PC-9 (cell line): ENCODE data around the gene MYLK. TPM values are rescaled to one million over a fixed set of nuclear protein-coding genes. Genes with fewer than 3 reads are reported as not detected.

ENCODE experiments used
- BruUV-seq: library from RNA; stranded (reverse); fragments of 400-500 nt; replicated peaks from 2 replicates; lab custom pipeline; 2021; lab: Mats Ljungman, UMichigan
- CTCF ChIA-PET: fragments of 300-600 bp; sonication (Branson Sonifier 250); formaldehyde crosslinking; loops from one replicate; lab custom pipeline; 2022; ENCODE audit warnings: antibody characterized with exemption; lab: Charles Lee
- POLR2A ChIA-PET: fragments of 300-600 bp; sonication (Branson Sonifier 250); formaldehyde crosslinking; loops from one replicate; lab custom pipeline; 2022; ENCODE audit warnings: antibody characterized with exemption; ENCODE audit not compliant: unreplicated experiment; lab: Charles Lee
- DNase-seq, 2 experiments: peaks; one replicate each; pipeline versions ENCODE4 v3.0.0 to v3.0.0-alpha.2; 2015 to 2022; ENCODE audit warnings: mixed read lengths in 1 of 2
- H2AFZ ChIP-seq: fragments of 200-600 bp; sonication (generic); 2 replicates; pipeline ENCODE4 v1.8.1; 2017; ENCODE audit warnings: antibody characterized with exemption
- H3F3A ChIP-seq: fragments of 200-600 bp; sonication (generic); 2 replicates; pipeline ENCODE4 v1.8.1; 2017; ENCODE audit warnings: antibody characterized with exemption, mild to moderate bottlenecking, low read depth; ENCODE audit not compliant: insufficient read depth
- H3K27ac ChIP-seq: fragments of 200-600 bp; sonication (generic); 2 replicates; pipeline ENCODE4 v1.6.1; 2016; ENCODE audit warnings: mixed run types
- H3K27me3 ChIP-seq: fragments of 200-600 bp; sonication (generic); 2 replicates; pipeline ENCODE4 v1.6.1; 2016; ENCODE audit warnings: low read depth, mixed run types; ENCODE audit not compliant: insufficient read depth
- H3K36me3 ChIP-seq: fragments of 200-600 bp; sonication (generic); 2 replicates; pipeline ENCODE4 v1.6.1; 2016; ENCODE audit warnings: low read depth, mixed run types
- H3K4me1 ChIP-seq: fragments of 200-600 bp; sonication (generic); replicated peaks from 2 replicates; pipeline ENCODE4 v1.6.1; 2016; ENCODE audit warnings: mixed run types; ENCODE audit not compliant: insufficient read depth
- H3K4me2 ChIP-seq: fragments of 200-600 bp; sonication (generic); 2 replicates; pipeline ENCODE4 v1.6.1; 2017; ENCODE audit warnings: mixed run types
- H3K4me3 ChIP-seq: fragments of 200-600 bp; sonication (generic); 2 replicates; pipeline ENCODE4 v1.6.1; 2016; ENCODE audit warnings: mixed run types
- H3K79me2 ChIP-seq: fragments of 200-600 bp; sonication (generic); 2 replicates; pipeline ENCODE4 v1.6.1; 2017; ENCODE audit warnings: low read depth, mixed run types
- H3K9me2 ChIP-seq: fragments of 200-600 bp; sonication (generic); 2 replicates; pipeline ENCODE4 v1.8.1; 2017; ENCODE audit warnings: mild to moderate bottlenecking; ENCODE audit not compliant: insufficient read depth
- H3K9me3 ChIP-seq: fragments of 200-600 bp; sonication (generic); 2 replicates; pipeline ENCODE4 v1.8.1; 2016; ENCODE audit warnings: low read depth; ENCODE audit not compliant: insufficient read depth
- H4K20me1 ChIP-seq: fragments of 200-600 bp; sonication (generic); 2 replicates; pipeline ENCODE4 v1.8.1; 2017; ENCODE audit not compliant: insufficient read depth
- EZH2 ChIP-seq: fragments of 200-600 bp; sonication (generic); IDR thresholded peaks from 2 replicates; pipeline ENCODE4 v1.8.0; 2017; ENCODE audit warnings: antibody characterized with exemption, low read depth
- intact Hi-C: fragments of 100-400 bp; cut with micrococcal nuclease; formaldehyde crosslinking; loops from one replicate; pipeline ENCODE4 v1.10.0; 2022; ENCODE audit not compliant: unreplicated experiment
- total RNA-seq: library from RNA; stranded (reverse); gene quantifications from 2 replicates; pipeline ENCODE4 v1.2.3, GENCODE V29; 2021
- TF ChIP-seq, protein P1 (sequence below): fragments of 200-600 bp; sonication (generic); conservative IDR thresholded peaks from 2 replicates; pipeline ENCODE4 v1.6.1; 2017; ENCODE audit warnings: mixed run types, antibody characterized with exemption, mild to moderate bottlenecking, moderate library complexity

The MYLK gene
- total RNA-seq, 1 experiment from 2014 or later, result 0.72 TPM

DNA sequence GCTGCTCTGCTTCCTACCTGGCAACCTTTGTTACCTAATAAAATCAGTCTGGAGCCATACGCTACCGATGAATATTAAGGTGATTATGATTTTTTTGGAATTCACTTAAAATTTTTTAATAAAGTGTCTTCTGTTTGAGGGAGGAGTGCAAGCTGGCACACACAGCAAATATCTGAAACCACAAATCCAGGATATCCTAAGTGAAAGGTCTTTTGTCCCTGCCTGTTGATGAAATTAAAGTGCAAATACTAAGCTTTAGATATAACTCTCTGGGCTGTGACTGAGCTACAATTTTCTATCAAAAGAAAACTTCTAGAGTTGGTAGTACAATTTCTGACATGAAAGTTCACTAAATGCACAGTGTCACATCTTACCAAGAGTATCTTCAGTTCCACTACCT, 322.9 kb downstream of the MYLK start:
- Histone ChIP-seq H3K4me2 (no peak overlapping the region), H3K4me1 (no peaks in the 10 kb centered on the region), H4K20me1 (peaks cover 18% of the 10 kb centered on the region), H3K4me3 (no peak overlapping the region), H3F3A (peaks cover 17% of the 10 kb centered on the region), H3K79me2 (peaks cover 19% of the 10 kb centered on the region), H3K9me2 (no peaks in the 10 kb centered on the region), H2AFZ (no peak overlapping the region), H3K9me3 (no peaks in the 10 kb centered on the region), H3K36me3 (no peaks in the 10 kb centered on the region; the same call in 1 of the 2 replicates), H3K27ac (no peak overlapping the region), H3K27me3 (no peaks in the 10 kb centered on the region)
- no TSS peak for BruUV-seq
- POLR2A ChIA-PET, result interaction anchor here (0.6 kb wide), 1 partner anchor 25 kb away, joined by 3 read pairs; no protein-coding TSS in a partner anchor
- CTCF ChIA-PET, result no interaction called here
- intact Hi-C loops, result no loop called here
- TF ChIP-seq, protein P1, sequence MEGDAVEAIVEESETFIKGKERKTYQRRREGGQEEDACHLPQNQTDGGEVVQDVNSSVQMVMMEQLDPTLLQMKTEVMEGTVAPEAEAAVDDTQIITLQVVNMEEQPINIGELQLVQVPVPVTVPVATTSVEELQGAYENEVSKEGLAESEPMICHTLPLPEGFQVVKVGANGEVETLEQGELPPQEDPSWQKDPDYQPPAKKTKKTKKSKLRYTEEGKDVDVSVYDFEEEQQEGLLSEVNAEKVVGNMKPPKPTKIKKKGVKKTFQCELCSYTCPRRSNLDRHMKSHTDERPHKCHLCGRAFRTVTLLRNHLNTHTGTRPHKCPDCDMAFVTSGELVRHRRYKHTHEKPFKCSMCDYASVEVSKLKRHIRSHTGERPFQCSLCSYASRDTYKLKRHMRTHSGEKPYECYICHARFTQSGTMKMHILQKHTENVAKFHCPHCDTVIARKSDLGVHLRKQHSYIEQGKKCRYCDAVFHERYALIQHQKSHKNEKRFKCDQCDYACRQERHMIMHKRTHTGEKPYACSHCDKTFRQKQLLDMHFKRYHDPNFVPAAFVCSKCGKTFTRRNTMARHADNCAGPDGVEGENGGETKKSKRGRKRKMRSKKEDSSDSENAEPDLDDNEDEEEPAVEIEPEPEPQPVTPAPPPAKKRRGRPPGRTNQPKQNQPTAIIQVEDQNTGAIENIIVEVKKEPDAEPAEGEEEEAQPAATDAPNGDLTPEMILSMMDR, result no peak
- TF ChIP-seq EZH2, result no peak
- no peak for DNase-seq

Other genes starting within 250 kb of the MYLK start
- gene CCDC14, start 76.9 kb upstream of the MYLK start, total RNA-seq, result 36.5 and 50.6 TPM in 2 replicates
- gene ROPN1, start 107.8 kb upstream of the MYLK start, total RNA-seq, result not detected in 2 replicates
- gene KALRN, start 149.0 kb upstream of the MYLK start, total RNA-seq, result 1.1 and 1.8 TPM in 2 replicates